Esophagus squamous epithelium (tissue), 4 donors: ENCODE data around the gene RPE65.

Experiments
- POLR2A ChIP-seq, 4 donors: fragments of 450-650 bp; IDR thresholded peaks; one replicate each; pipeline ENCODE4 v1.6.1; 2017; ENCODE audit warnings: antibody characterized with exemption in 4 of 4, mild to moderate bottlenecking in 4 of 4, moderate library complexity in 3 of 4
- TF ChIP-seq, protein P1 (sequence below), 6 experiments: fragments of 450-650 bp in 4 of 6; fragments of 200-600 bp in 2 of 6; sonication (generic) in 2 of 6; IDR thresholded peaks; one replicate each; pipeline ENCODE4 v1.5.1; 2016 to 2019; ENCODE audit warnings: antibody characterized with exemption in 6 of 6, mild to moderate bottlenecking in 4 of 6, moderate library complexity in 4 of 6

- TF ChIP-seq, protein P1, sequence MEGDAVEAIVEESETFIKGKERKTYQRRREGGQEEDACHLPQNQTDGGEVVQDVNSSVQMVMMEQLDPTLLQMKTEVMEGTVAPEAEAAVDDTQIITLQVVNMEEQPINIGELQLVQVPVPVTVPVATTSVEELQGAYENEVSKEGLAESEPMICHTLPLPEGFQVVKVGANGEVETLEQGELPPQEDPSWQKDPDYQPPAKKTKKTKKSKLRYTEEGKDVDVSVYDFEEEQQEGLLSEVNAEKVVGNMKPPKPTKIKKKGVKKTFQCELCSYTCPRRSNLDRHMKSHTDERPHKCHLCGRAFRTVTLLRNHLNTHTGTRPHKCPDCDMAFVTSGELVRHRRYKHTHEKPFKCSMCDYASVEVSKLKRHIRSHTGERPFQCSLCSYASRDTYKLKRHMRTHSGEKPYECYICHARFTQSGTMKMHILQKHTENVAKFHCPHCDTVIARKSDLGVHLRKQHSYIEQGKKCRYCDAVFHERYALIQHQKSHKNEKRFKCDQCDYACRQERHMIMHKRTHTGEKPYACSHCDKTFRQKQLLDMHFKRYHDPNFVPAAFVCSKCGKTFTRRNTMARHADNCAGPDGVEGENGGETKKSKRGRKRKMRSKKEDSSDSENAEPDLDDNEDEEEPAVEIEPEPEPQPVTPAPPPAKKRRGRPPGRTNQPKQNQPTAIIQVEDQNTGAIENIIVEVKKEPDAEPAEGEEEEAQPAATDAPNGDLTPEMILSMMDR (IDR thresholded peaks at IDR 0.05) = no peak
- no peak for TF ChIP-seq POLR2A (IDR thresholded peaks at IDR 0.05)
Measured at GRCh38 chr1:68484618-68485017, 34.9 kb upstream of the RPE65 start.
